NCI-H128 (cell line): ENCODE measurements around the gene TSHZ1.

Source experiments
- DNase-seq: peaks from one replicate; lab custom pipeline; 2025; ENCODE audit not compliant: unreplicated experiment; lab: John Stamatoyannopoulos, UW

TSHZ1 gene

DNA sequence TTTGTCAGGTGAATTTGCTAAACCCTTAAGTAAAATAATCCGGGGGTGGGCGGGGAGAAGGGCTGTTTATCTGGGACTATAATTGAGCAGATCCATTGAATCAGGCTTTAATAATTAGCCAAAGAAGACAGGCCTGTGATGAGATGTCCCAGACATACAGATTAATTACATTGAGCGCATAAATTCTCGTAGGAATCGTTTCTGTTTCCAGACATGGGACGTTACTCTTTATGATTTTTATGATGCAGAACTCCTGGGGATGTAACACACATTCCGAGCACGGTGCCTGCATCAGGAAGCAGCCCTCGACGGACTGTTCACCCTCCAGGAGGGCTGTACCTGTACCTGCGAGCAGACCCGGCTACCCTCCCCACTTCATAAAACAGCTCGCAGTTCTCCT is 128.0 kb downstream of the TSHZ1 start:
- no peak for DNase-seq
